Right renal pelvis (tissue), 4 donors: ENCODE data around the gene FOXL2. TPM values are rescaled to one million over a fixed set of nuclear protein-coding genes. Genes with fewer than 3 reads are reported as not detected.

Experiments
- DNase-seq, 4 donors: peaks; one replicate each; pipeline ENCODE4 v3.0.0-alpha.2; 2013; ENCODE audit warnings: low read depth in 4 of 4, low spot score in 3 of 4, missing footprints in 1 of 4
- polyA plus RNA-seq, 4 donors: library from polyadenylated mRNA; unstranded; fragments of 120-200 nt; gene quantifications; one replicate each; pipeline ENCODE4 v1.2.1, GENCODE V29; 2013; ENCODE audit not compliant: insufficient read length in 4 of 4

Gene FOXL2
- polyA plus RNA-seq, 4 donors, result not detected

DNA sequence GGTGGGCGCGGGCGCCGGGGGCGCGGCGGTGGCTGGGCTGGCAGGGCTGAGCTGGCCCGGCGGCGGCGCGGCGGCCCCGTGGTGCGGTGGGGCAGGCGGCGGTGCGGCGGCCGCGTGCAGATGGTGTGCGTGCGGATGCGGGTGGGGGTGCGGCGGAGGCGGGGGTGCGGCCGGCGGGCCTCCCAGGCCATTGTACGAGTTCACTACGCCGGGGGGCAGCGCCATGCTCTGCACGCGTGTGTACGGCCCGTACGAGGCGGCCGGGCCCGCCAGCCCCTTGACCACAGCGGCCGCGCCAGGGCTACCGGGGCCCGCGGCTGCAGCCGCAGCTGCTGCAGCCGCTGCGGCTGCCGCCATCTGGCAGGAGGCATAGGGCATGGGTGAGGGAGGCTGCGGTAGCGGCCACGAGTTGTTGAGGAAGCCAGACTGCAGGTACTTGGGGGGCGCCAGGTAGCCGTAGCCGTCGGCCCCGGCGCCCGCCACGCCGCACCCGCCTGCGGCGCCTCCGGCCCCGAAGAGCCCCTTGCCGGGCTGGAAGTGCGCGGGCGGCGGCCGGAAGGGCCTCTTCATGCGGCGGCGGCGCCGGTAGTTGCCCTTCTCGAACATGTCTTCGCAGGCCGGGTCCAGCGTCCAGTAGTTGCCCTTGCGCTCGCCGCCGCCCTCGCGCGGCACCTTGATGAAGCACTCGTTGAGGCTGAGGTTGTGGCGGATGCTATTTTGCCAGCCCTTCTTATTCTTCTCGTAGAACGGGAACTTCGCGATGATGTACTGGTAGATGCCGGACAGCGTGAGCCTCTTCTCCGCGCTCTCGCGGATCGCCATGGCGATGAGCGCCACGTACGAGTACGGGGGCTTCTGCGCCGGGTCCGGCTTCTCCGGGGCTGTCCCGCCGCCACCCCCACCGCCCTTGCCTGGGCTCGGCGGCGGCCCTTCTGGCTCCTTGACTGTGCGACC, 951 bp downstream of the FOXL2 start:
- DNase-seq, result no peak

DNA sequence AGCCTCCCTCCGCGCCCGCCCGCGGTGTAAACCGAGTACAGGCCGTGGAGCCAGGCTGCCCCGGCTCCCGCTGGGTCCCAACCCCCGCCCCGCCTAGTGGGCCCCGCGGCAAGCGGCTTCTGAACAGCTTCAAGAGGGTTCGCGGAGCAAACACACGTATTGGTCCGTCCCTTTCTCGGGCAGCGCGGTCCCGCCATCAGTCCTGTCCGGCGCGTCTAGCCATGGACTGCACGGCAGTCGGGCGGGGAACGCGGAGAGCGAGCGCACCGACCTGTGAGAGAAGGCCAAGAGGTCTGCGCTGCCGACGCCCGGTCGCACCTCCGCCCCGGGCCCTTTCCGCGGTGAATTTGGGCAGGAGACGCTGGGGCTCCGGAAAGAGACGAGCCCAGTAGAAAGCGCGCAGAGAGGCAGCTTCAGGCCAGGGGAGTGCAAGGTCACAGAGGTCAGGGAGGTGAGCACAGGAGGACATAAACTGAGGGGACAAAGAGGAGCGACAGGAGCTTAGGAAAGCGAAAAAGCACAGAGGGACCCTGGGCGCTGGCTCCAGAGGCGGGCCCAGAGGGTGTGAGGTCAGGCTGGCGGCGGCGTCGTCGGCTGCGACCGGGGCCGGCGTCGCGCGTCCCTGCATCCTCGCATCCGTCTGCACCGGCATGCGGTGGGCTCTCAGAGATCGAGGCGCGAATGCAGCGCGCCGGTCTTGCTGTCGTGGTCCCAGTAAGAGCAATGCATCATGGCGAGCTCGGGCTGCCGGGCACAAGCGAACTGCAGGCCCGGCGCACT, 1.8 kb downstream of the FOXL2 start:
- no peak for DNase-seq

DNA sequence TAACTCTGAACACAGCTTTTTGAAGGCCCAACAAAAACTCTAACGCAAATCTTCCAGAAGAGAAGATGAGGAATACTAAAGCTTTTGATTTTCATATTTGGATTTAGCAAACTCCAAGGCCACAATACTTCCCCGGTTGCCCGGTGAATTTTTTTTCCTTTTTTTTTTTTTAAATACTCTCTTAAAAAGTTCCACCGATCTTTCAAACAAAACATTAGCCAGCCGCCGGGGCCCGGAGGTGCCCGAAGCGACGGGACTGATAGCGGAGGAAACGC, 2.3 kb downstream of the FOXL2 start:
- no peak for DNase-seq

DNA sequence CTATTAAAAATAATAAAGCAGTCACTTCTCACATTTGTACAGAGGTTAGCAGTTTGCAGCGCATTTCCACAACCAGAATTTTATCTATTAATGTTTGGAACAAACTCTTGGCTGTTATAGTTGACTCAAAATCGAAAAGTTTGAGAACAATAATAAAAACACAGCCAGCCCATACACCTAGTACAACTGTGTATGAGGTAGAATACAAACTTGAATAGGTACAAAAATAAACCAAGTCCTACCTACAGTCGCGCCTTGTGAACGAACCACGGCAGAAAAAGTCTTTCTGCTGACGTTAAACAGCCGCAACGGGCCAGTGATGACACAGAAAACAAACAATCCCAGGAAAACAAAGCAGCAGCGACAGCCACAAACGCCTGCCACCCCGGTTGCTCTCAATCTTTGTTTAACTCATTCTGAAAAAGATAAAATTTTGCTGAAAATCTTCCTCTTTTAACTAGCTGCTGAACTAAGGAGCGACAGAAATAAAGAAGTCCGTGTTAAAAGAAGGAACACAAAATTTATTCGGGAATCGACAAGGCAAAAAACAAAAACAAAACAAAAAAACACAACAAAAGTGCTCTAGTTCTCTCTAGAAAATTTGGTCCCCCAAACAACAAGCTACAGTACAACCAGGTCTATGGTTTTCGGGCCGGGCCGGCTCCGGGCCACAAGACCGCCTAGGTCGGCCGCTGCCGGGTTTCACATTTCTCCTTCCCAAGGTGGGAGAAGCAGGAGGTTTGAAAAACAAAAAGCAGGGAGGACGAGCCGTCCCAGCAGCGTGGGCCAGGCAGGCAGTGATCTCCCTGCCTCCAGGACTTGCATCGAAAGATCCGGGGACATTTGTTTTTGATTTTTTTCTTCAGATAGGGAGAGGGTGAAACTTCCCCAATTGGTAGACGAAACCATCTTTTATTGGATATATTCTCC, 2.9 kb downstream of the FOXL2 start:
- no peak for DNase-seq

DNA sequence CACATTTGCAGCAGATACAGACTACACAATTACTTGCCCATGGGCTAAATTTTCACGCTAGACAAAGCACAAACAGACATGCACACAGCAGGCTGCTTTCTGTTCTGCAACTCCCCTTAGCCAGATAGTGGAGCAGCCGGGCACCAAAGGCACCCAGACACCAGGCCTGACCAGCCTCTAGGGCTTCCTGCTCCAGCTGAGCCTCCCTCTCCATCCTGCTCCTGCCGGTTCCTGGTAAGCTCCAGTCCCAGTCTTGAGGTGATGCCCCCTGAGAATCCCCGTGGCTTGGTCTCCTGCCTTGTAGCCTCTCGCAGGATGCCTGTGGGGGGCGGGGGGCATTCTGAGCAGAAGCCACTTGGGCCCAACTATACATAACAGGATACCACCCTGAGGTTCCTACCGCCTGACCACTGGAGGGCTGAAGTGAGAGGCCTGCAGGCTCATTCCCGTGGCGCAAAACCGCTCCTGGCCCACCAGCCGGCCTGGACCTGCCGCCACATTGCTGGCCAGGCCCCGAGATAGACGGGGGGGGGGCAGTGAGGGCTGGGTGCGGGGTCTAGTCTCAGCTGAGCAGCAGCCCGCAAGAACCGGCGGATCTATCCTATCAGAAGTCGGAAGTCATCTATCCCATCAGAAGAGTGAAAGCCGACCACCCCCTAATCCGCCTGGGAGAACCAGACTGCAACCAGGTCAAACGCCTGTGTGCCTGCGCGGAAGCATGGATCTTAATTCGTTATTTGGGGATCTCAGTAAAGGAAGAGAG, 3.9 kb downstream of the FOXL2 start:
- no peak for DNase-seq

DNA sequence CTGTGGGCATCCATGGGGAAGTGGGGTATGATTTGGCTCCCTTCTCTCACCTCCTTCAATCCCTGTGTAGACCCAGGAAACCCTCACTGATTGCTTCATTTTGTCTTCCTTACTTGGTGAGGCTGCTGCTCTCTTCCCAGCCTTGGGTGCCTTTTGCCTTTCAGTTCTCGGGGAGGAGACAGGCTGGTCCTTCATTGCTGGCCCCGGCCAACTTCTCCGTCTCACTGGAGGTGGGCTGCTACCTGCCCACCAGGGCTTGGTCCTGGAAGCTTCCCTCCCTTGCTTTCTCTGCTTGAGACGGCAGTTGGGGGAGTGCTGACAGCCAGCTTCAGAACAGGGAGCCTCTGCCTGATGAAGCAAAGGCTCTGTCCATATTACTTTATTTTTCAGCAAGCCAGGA, 4.7 kb downstream of the FOXL2 start:
- no peak for DNase-seq

DNA sequence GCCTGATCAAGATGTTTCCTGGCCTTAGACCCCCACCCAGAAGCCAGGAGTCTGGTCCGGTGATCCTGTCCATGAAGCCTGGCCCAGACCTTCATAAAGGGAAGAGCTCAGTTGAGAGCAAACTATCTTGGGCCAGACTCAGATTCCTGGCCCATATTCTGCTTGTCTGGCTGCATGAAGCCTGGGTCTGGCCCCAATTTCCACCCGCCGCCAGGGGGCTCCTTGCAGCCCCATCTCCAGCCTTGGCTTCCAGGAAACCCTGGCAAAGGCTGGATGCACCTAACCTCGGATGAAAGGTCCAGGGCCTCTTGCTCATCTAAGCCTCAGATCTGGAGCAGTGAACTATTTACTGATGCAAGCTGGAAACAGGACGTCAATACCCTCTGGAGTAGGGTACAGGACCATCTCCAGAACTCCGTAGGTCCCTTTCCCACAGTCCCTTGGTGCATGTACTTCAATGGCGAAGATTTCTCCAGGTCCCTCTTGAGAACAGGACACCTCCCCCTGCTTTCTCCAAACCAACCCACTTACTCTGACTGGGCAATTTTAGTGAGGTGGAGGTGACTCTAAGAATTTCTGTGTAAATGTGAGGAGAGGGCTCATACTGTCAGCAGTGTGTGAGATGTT, 5.6 kb downstream of the FOXL2 start:
- no peak for DNase-seq

DNA sequence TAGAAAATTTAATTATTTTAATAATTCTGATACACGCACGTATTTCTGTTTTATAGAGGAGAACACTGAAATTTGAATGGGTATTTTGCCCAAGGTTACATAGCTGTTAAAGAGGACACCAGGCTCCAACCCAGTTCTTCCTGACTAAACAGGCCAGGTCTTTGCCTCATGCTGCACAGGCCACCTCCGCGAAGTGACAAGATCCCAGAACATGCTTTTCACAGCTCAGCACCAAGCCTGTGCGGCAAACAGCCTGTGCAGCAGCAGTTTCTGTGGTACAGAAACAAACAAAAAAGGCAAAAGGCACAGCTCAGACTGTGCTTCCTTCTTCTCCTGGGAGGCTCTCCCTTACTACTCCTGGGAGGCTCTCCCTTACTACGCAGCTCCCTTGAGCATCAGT, 6.5 kb downstream of the FOXL2 start:
- no peak for DNase-seq

DNA sequence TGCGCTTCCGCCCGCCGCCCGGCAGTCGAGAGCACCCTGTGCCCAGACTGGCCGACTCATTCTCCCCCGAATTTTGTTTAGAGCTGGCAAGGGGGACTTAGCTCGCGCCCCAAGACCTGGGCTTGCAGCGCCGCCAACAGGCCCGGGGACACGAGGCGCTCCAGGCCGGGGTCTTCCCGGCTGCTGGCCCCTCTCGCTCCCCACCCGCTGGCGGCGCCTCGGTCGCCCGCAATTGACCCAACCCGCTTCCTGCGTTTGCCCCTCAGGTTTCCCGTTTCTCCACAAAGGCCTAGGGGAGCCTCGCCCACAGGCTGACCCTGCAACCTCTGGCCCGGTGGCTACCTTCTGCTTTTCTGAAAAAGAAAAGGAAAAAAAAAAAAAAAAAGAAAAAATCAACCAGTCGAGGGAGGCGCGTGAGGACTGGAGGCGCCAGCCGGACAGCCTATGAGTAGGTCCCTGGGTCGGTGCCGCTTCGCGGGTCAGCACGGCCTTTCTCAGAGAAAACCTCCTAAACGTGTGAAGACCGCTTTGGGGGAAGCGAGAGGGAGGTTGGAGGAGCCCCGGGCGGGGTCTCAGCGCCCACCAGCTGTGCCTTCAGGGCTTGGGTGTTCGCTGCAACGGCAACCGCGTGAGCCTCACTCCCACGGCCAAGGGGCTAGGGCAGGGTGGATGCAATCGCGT, 7.2 kb downstream of the FOXL2 start:
- no peak for DNase-seq

DNA sequence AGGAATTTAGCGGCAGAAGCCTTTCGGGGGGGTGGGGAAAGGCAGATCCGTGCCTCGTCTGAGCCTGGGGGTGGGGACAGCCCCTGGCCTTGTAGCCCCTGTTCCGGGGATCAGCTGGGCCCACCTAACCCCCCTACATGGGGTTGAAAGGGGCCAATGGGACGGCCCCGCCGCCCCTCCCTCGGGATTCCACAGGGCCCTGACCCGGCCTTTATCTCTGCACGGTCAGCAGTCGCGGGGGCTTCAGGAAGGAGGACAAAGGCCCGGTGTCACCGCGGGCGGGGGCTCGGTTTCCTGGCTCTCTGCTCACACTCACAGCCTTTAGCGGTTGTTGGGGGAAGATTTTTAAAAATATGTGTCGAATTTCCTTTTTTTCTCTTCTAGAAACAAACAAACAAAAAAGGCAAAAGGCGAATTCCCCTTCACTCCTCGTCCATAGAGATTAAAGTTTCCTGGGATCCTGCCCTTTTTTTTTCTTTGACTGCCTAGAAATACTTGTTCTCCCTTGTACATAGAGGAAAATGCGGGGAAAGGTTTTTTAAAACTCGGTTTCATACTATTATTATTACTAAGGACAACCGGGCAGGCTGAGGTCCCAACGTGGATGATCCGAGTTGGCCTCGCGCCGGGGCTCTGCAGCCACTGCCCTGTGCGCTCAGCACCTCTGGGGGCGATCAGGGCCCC, 7.9 kb downstream of the FOXL2 start:
- DNase-seq, result no peak

DNA sequence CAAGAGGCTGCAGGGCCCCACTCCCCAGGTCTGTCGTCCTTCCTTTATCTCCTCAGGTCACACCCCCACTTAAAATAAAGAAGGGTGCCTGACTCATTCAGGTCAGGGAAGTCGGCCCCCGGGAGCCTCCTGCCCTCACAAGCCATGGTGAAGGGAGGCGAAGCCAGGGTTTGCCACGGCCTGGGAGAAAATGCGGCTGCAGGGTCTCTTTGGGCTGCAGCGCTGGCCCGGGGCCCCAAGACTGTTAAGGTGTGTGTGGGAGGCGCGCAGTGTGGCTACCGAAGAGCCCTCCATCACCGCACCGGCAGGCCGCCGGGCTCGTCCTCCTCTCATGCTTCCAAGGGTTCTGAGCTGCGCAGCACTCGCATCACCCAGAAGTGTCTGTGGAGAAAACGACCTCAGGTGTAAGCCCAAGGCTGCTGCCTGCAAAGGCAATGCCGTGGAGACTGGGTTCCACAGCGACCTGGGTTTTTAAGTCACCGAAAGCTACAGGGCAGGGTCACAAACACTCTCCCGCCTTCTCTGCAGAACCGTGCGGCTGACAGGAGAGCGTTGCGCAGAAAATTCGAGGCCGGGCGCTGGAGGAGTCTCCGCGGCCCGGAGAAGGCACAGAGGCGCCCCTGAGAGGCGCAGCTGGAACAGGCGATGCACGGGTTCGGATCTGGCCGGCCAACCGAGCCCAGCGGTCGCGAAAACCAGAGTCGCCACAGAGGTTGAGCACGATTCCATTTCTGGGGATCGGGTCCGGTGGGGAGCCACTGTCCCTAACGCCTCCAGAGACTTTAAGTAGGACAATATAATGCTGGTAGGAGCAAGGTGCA, 8.7 kb downstream of the FOXL2 start:
- no peak for DNase-seq

DNA sequence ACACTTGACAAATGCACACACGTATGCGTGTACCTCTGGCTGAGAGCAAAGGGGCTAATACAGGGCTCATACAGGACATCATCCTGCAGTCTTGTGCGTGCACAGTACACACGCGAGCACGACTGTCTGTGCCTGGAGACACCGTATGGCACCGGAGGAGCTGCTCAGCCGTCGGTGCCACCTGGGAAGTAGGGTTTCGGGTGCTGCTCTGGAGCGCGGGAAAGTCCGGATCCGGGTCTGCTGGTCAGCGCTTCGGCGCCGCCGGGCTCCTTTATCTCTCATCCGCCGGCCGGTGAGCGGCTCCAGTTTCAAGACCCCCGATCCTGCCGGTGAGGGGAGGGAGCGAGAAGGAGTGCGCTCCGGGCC, 9.3 kb downstream of the FOXL2 start:
- no peak for DNase-seq

DNA sequence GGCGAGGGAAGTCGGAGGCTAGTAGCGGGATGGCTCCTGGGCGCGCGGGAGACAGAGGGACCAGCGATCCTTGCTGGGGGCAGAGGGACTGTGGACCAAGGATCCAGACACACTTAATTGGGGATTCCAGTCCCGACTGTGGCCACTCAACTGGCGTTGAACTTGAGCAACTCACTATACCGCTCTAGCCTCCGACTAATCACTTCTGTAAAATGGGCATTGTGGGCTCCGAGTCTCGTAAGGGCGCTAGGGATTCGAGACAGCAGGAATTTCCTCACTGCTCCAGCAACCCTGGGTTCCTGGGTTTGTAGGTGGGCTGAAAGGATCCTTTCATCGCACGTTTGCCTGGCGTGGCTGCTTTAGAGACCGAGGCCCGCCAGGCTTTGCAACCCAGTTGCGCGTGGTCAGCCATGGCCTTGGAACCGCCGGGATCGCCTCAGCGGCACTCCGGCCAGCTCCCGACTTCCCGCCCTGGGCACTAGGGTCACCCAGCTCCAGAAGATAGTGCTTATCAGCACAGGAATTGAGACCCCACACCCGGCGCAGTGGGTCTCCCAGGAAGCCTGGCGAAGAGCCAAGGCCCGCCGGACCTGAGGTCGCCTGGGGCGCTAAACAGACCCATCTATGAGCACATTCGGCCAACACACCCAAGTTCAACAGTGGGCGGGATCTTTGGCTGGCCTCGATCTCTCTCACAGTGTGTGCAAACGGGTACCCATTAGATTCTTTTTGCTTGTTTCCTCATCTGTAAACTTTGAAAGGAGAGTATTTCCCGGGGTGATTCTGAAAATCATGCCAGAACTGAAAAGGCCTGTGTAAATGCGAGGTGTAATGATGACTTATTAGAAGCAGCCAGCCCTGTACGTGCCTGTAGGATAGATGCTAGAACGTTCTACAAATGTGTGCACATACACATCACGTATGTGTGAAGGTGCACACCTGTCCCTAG, 9.9 kb downstream of the FOXL2 start:
- no peak for DNase-seq

DNA sequence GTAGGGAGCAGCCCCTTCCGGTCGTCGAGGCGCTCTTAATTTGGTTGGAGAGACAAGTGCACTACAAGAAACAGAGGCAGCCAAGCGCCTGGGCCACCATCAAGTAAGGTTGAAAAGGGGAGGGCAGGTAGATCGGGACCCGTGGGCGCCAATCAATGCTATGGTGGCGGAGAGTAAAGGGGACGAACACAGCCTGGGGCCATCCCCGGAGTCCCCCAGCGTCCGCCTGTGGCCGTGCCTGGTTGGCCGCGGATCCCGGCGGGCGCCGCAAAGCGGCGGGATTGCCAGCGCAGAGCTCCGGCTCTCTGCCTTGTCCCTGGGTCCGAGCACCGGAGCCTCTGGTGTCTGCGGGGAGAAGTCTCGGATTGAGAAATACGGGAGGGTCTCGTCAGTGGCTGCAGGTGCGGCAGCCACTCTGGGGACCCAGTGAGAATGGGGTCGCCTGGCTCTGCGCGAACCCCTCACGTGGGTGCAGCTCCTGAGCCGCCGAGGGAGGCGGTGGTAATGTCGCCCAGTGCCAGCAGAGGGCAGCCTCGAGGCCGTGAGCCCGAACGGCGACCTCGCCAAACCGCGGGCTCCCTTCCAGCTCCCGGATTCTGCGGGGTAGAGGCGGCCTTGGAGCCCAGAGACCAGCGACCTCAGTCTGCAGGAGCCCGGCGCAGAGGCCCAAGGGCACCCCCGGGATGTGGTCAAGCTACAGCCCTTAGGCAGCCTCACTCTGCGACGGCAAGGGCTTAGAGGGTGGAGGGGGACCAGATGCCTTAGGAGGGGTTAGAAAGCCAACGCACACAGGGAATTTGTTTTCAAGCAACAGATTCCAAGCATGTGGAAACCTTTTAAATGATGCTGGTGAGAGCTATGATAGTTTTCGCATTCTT, 10.8 kb downstream of the FOXL2 start:
- DNase-seq, result no peak

DNA sequence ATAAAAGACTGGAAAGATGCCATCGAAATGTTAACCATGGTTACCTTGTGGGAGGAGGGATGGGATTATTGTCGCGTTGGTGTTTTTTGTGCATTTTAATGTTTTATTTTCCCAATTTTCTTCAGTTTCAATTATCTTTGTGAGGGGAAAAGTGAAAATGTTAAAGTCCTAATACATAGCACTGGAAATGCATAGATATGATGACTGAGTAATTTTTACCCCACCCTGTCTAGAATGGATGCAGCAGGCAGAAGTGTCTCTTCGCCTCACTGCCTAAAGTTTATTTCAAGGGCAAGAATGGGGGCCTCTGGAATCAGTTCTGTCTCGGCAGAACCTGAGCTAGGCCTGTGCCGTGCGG, 11.5 kb downstream of the FOXL2 start:
- DNase-seq, result no peak
